ENCODE measurements around the gene ANGPTL4.
"Not testable (repeated sequence)": the region's sequence is repeated elsewhere in the genome, so short reads cannot be mapped to it uniquely, and the experiment has no call there.

ANGPTL4 gene

GRCh38 chr19:8389891-8390616 lies 26.1 kb downstream of the ANGPTL4 start, which contains the start of gene RAB11B:
Gene RAB11B (plus strand): TSS chr19:8390360. CDS start chr19:8390417, 57 bp downstream.
- DNase-seq (ENCODE audit: low spot score) = peak; percentile 100

- peak; percentile 97 for DNase-seq (ENCODE audit: low spot score)
Measured at GRCh38 chr19:8390617-8390981, 26.6 kb downstream of the ANGPTL4 start.

DNA sequence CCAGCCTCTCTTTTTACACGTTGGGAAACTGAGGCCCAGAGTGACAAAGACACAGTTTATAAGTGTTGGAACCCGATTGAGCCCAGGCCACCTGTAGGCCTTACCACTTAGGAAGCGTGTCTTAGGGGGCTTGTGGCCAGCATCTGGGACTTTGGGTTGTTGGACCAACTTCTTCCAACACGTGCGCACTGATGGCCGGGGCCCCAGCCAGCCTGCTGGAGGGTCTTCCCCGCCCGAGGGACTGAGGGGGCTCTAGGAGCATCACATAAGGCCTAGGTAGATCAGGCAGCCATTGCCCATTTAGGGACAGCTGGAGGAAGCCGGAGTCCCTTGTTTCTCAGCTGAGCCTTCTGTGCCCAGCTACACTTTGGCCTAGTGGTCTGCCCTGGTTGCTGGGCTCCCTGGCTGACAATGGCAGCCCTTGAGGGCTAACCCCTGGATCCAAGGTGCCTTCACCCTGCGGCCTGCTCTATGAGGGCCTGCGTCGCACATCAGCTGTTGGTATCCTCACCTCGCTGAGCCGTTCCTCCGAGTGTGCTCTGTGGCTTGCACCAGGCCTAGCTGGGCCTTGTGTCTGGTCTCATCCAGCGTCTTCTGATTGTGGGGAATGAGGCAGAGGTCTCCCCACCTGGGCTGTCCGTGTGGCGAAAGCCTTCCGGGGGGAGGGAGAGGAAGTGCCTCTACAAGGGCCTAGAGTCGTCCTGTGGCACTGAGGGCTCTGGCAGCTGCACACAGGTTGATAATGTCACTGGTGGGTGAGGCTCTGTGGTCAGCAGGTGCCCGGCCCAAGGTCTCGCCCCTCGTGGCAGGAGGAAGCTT lies 27.5 kb downstream of the ANGPTL4 start:
- no peak for DNase-seq (ENCODE audit: low spot score)

GRCh38 chr19:8392017-8392591 lies 28.1 kb downstream of the ANGPTL4 start:
- DNase-seq (ENCODE audit: low spot score) = peak; percentile 67

DNA sequence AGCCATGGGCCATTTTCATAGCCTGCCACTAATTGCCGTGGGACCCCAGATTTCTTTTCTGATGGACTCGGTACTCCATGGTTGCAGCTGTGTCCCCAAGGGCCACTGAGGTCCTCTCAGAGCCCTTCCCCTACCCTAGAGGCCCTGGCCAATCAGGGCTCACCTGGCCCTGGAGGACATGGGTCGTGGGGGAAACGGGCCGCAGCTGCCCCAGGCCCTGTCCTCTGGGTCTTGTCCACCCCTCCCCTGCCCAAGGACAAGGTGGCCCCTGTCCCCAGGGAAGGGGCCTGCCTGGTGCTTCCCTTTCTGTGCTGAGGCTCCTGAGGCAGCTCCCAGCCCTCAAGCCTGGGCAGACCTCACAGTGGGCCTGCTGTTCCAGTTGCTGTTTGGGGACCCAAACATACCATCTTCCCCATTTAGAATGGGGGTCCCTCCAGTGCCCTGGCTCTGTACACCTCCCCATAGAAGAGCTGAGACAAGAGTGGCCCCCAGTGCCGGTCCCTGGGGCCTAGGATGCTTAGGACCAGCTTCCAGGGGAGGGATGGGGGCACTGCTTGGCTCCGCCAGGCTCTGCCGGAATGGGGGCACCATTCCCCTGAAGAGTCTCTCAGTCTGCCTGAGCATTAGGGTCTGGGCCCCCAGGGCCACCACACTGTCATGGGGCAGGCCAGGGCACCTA lies 29.4 kb downstream of the ANGPTL4 start:
- no peak for DNase-seq (ENCODE audit: low spot score)

- peak; percentile 97 for DNase-seq (ENCODE audit: low spot score)
Measured at GRCh38 chr19:8393871-8394250, 29.9 kb downstream of the ANGPTL4 start.

DNA sequence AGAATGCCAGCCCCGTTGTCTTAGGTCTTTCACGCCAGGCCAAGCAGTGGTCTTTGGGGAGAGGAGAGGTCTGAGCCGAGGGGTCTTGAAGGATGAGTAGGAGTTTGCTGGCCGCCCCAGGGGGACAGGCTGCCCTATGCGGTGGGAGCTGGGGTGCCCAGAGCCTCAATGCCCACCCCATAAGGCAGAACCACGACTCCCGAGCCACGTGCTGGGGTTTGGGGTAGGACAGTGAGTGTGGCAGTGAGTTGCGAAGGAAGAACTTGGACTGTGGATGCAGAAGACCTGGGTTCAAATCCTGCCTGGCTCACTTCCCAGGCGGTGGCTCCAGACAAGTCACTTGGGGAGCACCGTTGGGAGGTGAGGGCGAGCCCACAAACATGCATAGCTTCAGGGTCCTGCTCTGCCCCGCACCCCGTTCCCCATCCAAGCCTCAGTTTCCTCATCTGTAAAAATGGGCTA lies 31.7 kb downstream of the ANGPTL4 start:
- DNase-seq (ENCODE audit: low spot score) = no peak

DNA sequence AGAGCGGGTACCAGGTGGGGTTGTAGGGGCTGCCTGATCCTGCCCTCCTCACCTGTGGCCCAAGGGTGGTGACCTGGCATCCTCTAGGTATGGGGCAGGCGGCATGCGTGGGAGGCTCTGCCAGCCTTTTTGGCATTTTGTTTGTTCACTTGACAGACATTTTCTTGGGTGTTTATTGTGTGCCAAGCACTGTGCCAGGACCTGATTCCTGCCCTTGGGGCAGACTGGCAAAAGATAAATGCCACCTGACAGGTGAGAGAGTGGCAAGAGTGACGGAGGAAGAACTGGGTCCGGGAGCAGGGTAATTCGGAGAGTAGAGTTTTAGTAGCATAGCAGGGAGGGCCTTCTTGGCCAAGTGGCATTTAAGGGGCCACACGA lies 32.2 kb downstream of the ANGPTL4 start:
- no peak for DNase-seq (ENCODE audit: low spot score)

DNA sequence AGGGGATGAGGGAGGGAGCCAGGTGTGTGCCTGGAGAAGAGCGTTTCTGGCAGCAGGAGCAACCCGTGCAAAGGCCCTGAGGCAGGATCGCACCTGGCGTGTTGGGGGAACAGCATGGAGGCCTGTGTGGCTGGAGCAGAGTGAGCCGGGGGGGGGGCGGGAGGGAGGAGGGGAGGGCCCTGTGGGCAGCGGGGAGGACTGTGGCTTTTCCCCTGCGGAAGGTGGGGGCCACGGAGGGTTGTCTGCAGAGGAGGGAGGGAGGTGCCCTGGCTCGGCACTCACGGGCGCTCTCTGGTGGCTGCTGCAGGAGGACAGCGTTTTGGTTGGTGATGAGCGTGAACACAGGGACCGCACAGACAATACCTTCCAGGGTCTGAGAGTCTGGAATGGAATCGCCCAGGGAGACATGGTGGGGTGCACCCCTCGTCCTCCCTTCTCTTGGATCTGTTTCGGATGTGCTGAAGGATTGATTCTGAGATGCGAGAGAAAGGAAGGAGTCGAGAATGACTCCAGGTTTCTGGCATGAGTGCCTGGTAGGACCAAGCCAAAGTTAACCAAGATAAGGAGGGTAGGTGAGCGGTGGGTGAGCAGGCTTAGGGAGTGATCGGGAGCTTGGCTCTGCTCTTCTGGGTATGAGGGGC lies 32.7 kb downstream of the ANGPTL4 start:
- peak; percentile 80 for DNase-seq (ENCODE audit: low spot score)

DNA sequence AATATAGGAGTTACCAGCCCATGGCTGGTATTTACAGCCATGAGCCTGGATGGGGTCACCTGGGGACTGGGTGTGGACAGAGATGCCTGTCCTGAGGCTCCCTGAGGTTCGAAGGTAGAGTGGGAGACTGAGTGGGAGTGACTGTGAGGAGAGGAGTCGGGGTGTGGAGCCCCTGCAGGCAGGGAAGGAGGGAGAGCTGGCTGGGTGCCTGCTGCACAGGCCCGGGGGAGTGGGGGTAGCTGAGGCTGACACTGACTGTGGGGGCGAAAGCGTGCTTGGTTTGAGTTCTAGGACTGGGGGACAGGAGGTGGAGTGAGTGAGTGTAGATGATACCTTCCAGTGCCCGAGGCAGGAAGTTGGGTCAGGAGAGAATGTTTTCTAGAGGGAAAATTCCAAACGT lies 33.3 kb downstream of the ANGPTL4 start:
- no peak for DNase-seq (ENCODE audit: low spot score)

GRCh38 chr19:8397746-8398310 lies 33.9 kb downstream of the ANGPTL4 start:
- no peak for DNase-seq (ENCODE audit: low spot score)

GRCh38 chr19:8398311-8398771 lies 34.4 kb downstream of the ANGPTL4 start:
- DNase-seq (ENCODE audit: low spot score) = no peak

GRCh38 chr19:8399681-8400188 lies 35.8 kb downstream of the ANGPTL4 start:
- no peak for DNase-seq (ENCODE audit: low spot score)

GRCh38 chr19:8401981-8402411 lies 38.0 kb downstream of the ANGPTL4 start:
- DNase-seq (ENCODE audit: low spot score) = no peak

DNA sequence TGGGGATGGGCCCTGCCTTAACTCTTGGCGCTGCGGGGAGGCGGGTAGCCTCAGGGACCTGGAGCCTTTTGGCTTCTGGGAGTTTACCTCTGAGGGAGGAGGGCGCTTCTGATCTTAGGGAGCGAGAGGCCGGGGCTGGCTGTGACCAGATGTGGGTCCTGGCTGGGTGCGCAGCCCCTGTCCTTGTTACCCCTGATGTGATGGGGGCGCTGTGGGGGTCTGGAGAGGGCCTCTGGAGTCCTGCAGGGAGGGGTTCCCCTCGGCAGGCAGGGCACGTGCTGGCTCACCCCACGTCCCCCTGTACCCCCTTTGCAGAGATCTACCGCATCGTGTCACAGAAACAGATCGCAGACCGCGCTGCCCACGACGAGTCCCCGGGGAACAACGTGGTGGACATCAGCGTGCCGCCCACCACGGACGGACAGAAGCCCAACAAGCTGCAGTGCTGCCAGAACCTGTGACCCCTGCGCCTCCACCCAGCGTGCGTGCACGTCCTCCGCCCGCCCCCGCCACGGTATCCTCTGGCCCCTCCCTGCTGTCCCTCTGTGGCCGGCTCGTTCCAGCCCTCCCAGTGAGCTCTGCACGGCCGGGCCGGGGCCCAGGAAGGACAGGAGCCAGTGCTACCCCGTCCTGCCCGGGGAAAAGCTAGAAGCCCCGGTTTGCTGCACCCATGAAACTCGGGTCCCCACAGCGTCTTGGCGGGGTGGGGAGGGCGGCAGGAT lies 39.3 kb downstream of the ANGPTL4 start:
- DNase-seq (ENCODE audit: low spot score) = no peak

- DNase-seq (ENCODE audit: low spot score) = no peak
Measured at GRCh38 chr19:8403820-8404109, 39.8 kb downstream of the ANGPTL4 start.

DNA sequence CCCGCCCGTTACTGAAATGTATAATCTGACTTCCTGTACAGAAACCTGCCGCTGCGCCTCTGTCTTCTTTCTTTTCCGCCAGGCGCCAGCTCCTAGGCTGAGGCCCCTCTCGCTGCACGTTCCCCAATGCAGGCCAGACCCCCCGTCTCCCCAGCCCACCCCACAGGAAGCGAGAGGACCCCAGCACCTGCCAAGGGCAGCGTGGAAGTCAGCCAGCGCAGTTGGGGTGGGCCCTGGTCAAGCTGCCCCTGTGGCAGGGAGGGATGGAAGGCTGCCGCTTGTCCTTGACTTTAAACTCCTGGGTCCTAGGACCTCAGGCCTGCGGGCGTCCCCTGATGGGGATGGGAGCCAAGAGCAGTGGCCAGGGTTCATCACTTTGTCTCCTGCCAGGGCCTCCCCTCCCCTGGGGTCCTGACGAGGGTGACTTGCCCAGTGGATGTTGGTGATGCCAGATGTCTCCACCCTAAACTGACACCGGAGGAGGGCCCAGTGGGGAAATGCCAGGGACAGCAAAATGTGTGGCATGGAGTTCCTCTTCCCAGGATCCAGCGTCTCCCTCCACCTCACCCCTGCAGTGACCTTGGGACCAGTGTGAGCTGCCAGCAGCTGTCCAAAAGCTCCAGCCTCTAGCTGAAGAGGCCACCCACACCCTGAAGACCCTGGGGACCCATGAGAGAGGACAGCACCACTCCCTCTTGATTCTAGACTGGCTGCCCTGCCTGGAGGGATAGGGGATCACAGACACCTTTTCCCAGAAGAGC lies 40.6 kb downstream of the ANGPTL4 start:
- no peak for DNase-seq (ENCODE audit: low spot score)

DNA sequence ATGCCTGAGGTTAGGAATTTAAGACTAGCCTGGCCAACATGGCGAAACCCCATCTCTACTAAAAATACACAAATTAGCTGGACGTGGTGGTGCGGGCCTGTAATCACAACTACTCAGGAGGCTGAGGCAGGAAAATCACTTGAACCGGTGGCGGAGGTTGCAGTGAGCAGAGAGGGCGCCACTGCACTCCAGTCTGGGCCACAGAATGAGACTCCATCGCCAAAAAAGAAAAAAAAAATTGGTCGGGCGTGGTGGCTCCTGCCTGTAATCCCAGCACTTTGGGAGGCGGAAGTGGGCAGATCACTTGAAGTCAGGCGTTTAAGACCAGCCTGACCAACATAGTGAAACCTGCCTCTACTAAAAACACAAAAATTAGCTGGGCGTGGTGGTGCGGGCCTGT lies 46.8 kb downstream of the ANGPTL4 start:
- DNase-seq (ENCODE audit: low spot score) = not testable (repeated sequence)

DNA sequence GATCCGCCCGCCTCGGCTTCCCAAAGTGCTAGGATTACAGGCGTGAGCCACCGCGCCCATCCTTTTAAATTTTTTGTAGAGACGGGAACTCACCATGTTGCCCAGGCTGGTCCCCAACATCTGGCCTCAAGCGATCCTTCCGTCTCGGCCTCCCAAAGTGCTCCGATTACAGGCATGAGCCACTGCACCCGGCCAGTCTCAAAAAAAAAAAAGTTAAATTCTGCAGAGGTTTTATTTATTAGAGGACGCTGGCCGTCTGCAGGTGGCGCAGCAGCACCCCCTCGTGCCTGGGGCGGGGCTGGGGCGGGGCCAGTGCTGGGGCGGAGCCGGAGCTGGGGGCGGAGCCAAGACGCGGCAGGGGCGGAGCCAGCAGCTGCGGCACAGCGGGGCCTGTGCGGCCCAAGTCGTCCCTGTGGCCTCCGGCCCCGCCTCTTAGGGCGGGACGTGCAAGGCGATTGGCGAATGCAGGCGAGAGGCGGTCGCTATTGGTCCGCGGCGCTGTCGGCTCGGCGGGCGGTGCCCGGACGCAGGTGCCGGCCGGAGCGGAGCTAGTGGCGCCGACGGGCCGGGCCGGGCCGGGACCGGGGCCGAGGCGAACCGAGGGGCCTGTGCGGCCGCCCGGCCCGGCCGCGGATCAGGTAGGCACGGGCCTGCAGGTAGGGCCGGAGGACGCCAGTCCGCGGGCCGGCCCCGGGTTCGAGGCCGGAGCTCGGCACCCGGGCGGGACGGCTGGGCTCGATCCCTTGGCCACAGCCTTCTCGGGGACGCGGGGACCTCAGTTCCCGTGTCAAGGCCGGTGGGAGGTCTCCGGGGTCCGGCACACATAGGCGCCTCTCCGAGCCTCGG lies 49.1 kb downstream of the ANGPTL4 start, which contains the start of gene MARCHF2:
MARCHF2 (plus strand) TSS at position 523 of the 846 bp plus-strand sequence. CDS start 8,536 bp downstream, outside the sequence.
- peak; percentile 98 for DNase-seq (ENCODE audit: low spot score)
